Measurements from ENCODE around the gene TCL1A. TPM values are rescaled to one million over a fixed set of nuclear protein-coding genes. Genes with fewer than 3 reads are reported as not detected.
"Not testable (repeated sequence)": the region's sequence is repeated elsewhere in the genome, so short reads cannot be mapped to it uniquely, and the experiment has no call there.

TCL1A gene
- total and polyA plus RNA-seq, 2 donors (not counting 3 experiments of a cell fraction or from before 2014, with no cell fraction given): not detected

- H3K36me3 ChIP-seq (ENCODE audit: control insufficient read depth in 2 of 2, extremely low read depth in 1 of 2, insufficient read depth in 2 of 2, low read length in 2 of 2): no peaks in the 10 kb centered on the region
- no peak overlapping the region for H2AFZ ChIP-seq (ENCODE audit: low read depth, low read length)
- H3K9me3 ChIP-seq (replicated peaks; ENCODE audit: control insufficient read depth, insufficient read depth, low read length): no peaks in the 10 kb centered on the region
- dilution Hi-C loops (cut with MboI; ENCODE audit: extremely low pct_ligation_motif_present, low sequenced_read_pairs) (no loop called here), intact Hi-C loops (cut with micrococcal nuclease) (no loop called here)
- H3K9me1 ChIP-seq (replicated peaks; ENCODE audit: control insufficient read depth, extremely low read depth, insufficient read depth, low read length): no peaks in the 10 kb centered on the region
- no peaks in the 10 kb centered on the region for H3K79me2 ChIP-seq (ENCODE audit: control insufficient read depth, insufficient read depth, low read length)
- no peaks in the 10 kb centered on the region for H3K27me3 ChIP-seq (ENCODE audit: control insufficient read depth in 2 of 2, insufficient read depth in 2 of 2, low read length in 2 of 2)
- H4K20me1 ChIP-seq (replicated peaks; ENCODE audit: control insufficient read depth, extremely low read depth, insufficient read depth, low read length): no peaks in the 10 kb centered on the region
- POLR2A ChIA-PET: no interaction called here
- no TSS peak for BruUV-seq (replicated peaks)
- H3K4me3 ChIP-seq (replicated peaks in 1 of 3; ENCODE audit: insufficient read depth in 1 of 3, low read depth in 1 of 3, low read length in 3 of 3): no peak overlapping the region
- H3K4me2 ChIP-seq (ENCODE audit: insufficient read depth, low read length): no peak overlapping the region
- H3K4me1 ChIP-seq (ENCODE audit: control insufficient read depth, extremely low read depth, insufficient read depth, low read length): no peaks in the 10 kb centered on the region
- H3K9ac ChIP-seq (replicated peaks; ENCODE audit: extremely low read depth, insufficient read depth, low read length): no peak overlapping the region
- CTCF ChIA-PET: interaction anchor here (0.8 to 1.1 kb wide), 2 partner anchors 16 to 108 kb away, joined by 3 read pairs; no protein-coding TSS in a partner anchor
- H3K27ac ChIP-seq (ENCODE audit: insufficient read depth, low read depth, low read length): no peak overlapping the region
- TF ChIP-seq POLR2A (IDR thresholded peaks at IDR 0.05; ENCODE audit: low read depth, low read length) (no peak), EZH2 (IDR thresholded peaks at IDR 0.05; ENCODE audit: borderline replicate concordance, low read depth, low read length, severe bottlenecking) (no peak), GATA2 (IDR thresholded peaks at IDR 0.05; ENCODE audit: insufficient read depth, insufficient read length, low read depth, low read length) (no peak), FOS (IDR thresholded peaks at IDR 0.05; ENCODE audit: borderline replicate concordance, insufficient read depth, low read length) (no peak), JUN (IDR thresholded peaks at IDR 0.05; ENCODE audit: borderline replicate concordance, insufficient read depth, insufficient read length, low read depth) (no peak), MYC (IDR thresholded peaks at IDR 0.05; ENCODE audit: low read depth, low read length) (no peak), POLR2AphosphoS5 (IDR thresholded peaks at IDR 0.05; ENCODE audit: insufficient read depth, low read depth, low read length) (no peak)
- TF ChIP-seq, protein P1, sequence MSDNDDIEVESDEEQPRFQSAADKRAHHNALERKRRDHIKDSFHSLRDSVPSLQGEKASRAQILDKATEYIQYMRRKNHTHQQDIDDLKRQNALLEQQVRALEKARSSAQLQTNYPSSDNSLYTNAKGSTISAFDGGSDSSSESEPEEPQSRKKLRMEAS (IDR thresholded peaks at IDR 0.05; ENCODE audit: insufficient read depth, insufficient read length): no peak
- TF ChIP-seq, protein P2, sequence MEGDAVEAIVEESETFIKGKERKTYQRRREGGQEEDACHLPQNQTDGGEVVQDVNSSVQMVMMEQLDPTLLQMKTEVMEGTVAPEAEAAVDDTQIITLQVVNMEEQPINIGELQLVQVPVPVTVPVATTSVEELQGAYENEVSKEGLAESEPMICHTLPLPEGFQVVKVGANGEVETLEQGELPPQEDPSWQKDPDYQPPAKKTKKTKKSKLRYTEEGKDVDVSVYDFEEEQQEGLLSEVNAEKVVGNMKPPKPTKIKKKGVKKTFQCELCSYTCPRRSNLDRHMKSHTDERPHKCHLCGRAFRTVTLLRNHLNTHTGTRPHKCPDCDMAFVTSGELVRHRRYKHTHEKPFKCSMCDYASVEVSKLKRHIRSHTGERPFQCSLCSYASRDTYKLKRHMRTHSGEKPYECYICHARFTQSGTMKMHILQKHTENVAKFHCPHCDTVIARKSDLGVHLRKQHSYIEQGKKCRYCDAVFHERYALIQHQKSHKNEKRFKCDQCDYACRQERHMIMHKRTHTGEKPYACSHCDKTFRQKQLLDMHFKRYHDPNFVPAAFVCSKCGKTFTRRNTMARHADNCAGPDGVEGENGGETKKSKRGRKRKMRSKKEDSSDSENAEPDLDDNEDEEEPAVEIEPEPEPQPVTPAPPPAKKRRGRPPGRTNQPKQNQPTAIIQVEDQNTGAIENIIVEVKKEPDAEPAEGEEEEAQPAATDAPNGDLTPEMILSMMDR (IDR thresholded peaks at IDR 0.05; ENCODE audit: extremely low read depth in 1 of 2, insufficient read depth in 1 of 2, low read depth in 1 of 2, low read length in 2 of 2): no peak
- DNase-seq (ENCODE audit: low read depth, low spot score) (no peak), FAIRE-seq (no peak)
These were observed 47.5 kb downstream of the TCL1A start for GRCh38 chr14:95666450-95666849.

DNA sequence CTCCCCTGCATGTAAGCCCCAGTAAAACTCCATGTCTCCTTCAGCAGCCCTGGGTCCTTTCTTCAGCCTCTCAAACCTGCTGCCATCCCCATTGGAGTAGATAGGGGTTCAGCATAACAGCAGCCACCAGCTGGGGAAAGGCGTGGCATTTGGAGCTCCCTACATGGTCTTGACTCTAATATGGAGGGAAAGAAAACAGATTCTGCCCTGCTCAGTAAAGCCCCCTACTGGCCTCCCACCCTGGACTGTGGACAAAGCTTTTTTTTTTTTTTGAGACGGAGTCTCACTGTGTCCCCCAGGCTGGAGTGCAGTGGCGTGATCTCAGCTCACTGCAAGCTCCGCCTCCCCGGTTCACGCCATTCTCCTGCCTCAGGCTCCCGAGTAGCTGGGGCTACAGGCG is 48.4 kb downstream of the TCL1A start:
- H3K27me3 ChIP-seq (ENCODE audit: control insufficient read depth in 2 of 2, insufficient read depth in 2 of 2, low read length in 2 of 2); H3K9ac ChIP-seq (replicated peaks; ENCODE audit: extremely low read depth, insufficient read depth, low read length); BruUV-seq (replicated peaks); H3K9me1 ChIP-seq (replicated peaks; ENCODE audit: control insufficient read depth, extremely low read depth, insufficient read depth, low read length); H4K20me1 ChIP-seq (replicated peaks; ENCODE audit: control insufficient read depth, extremely low read depth, insufficient read depth, low read length); H3K36me3 ChIP-seq (ENCODE audit: control insufficient read depth in 2 of 2, extremely low read depth in 1 of 2, insufficient read depth in 2 of 2, low read length in 2 of 2); H3K79me2 ChIP-seq (ENCODE audit: control insufficient read depth, insufficient read depth, low read length); H3K4me2 ChIP-seq (ENCODE audit: insufficient read depth, low read length); DNase-seq (ENCODE audit: low read depth, low spot score); H3K27ac ChIP-seq (ENCODE audit: insufficient read depth, low read depth, low read length); H3K9me3 ChIP-seq (replicated peaks; ENCODE audit: control insufficient read depth, insufficient read depth, low read length); H3K4me1 ChIP-seq (ENCODE audit: control insufficient read depth, extremely low read depth, insufficient read depth, low read length); H3K4me3 ChIP-seq (replicated peaks in 1 of 3; ENCODE audit: insufficient read depth in 1 of 3, low read depth in 1 of 3, low read length in 3 of 3); H2AFZ ChIP-seq (ENCODE audit: low read depth, low read length); intact Hi-C loops (cut with micrococcal nuclease); FAIRE-seq; dilution Hi-C loops (cut with MboI; ENCODE audit: extremely low pct_ligation_motif_present, low sequenced_read_pairs); POLR2A ChIA-PET: not testable (repeated sequence)
- CTCF ChIA-PET: interaction anchor here (0.6 to 0.8 kb wide), 3 partner anchors 10 to 808 kb away, joined by 3 read pairs; no protein-coding TSS in a partner anchor

Data from endothelial cell of umbilical vein (primary cell).